ENCODE results near the gene PDZD11. TPM values are rescaled to one million over a fixed set of nuclear protein-coding genes. Genes with fewer than 3 reads are reported as not detected.
"Not testable (repeated sequence)": the region's sequence is repeated elsewhere in the genome, so short reads cannot be mapped to it uniquely, and the experiment has no call there.

Gene PDZD11
- total RNA-seq, 1 experiment from 2014 or later: 73.0 TPM

DNA sequence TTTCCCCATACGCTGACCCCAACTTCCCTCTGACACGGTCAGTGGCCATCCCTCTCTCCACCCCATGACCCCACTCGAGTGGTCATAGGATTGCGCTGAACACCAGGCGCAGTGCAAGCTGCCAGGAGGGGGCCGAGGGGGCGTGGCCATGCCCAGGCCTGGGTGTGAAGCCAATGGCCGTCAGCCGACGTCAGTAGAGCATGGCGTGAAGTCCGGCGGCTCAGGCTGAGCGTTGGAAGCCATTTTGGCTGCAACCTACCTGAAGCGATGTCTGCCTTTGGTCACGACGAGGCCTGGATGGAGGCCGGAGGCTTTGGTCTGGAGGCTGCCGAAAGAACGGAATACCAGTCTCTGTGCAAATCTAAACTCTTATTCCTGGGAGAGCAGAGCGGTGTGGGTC lies 7.8 kb downstream of the PDZD11 start, which contains the start of gene RAB41:
TSS of gene RAB41 (plus strand) at position 222 of the 400 bp plus-strand sequence. CDS start at position 268, 46 bp downstream.
- TF ChIP-seq, protein P1, sequence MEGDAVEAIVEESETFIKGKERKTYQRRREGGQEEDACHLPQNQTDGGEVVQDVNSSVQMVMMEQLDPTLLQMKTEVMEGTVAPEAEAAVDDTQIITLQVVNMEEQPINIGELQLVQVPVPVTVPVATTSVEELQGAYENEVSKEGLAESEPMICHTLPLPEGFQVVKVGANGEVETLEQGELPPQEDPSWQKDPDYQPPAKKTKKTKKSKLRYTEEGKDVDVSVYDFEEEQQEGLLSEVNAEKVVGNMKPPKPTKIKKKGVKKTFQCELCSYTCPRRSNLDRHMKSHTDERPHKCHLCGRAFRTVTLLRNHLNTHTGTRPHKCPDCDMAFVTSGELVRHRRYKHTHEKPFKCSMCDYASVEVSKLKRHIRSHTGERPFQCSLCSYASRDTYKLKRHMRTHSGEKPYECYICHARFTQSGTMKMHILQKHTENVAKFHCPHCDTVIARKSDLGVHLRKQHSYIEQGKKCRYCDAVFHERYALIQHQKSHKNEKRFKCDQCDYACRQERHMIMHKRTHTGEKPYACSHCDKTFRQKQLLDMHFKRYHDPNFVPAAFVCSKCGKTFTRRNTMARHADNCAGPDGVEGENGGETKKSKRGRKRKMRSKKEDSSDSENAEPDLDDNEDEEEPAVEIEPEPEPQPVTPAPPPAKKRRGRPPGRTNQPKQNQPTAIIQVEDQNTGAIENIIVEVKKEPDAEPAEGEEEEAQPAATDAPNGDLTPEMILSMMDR (IDR thresholded peaks at IDR 0.05; ENCODE audit: unreplicated experiment): no peak
- CTCF ChIA-PET: no interaction called here
- H3K4me1 Mint-ChIP-seq (ENCODE audit: low read depth, unreplicated experiment): no peaks in the 10 kb centered on the region
- H3K36me3 Mint-ChIP-seq (ENCODE audit: insufficient read depth, unreplicated experiment): no peaks in the 10 kb centered on the region
- no TSS peak for BruUV-seq (replicated peaks)
- H3K27me3 Mint-ChIP-seq (ENCODE audit: unreplicated experiment): no peaks in the 10 kb centered on the region
- no peak within 1 kb of the TSS for H3K27ac Mint-ChIP-seq (ENCODE audit: unreplicated experiment)
- H3K9me3 Mint-ChIP-seq (ENCODE audit: low read depth, unreplicated experiment): no peaks in the 10 kb centered on the region
- no peak for DNase-seq
- intact Hi-C loops (cut with micrococcal nuclease; ENCODE audit: unreplicated experiment): no loop called here
- no peak within 1 kb of the TSS for H3K4me3 Mint-ChIP-seq (ENCODE audit: low read depth, unreplicated experiment)

DNA sequence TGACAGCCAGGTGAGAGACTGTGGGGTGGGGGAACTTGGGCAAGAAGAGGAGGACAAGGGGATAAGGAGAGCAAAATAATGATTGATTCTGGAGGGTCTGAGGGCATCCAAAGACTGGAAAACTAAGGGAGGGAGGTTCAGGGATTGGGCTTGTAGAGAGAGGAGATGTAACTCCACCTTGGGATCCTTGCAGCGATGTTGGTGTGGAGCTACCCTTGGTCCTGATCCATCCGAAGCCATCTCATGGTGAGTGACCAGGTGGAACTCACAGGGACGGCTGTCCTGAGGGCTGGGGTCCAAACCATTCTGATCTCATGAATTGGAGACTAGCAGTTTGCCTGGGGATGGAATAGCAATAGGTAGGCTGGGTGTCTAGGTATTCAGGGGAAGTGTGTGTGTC lies 9.2 kb downstream of the PDZD11 start:
- intact Hi-C loops (cut with micrococcal nuclease; ENCODE audit: unreplicated experiment): no loop called here
- TF ChIP-seq, protein P1 (IDR thresholded peaks at IDR 0.05; ENCODE audit: unreplicated experiment): no peak
- CTCF ChIA-PET: interaction anchor here (0.6 kb wide), 1 partner anchor 14 kb away, joined by 3 read pairs; no protein-coding TSS in a partner anchor
- Mint-ChIP-seq H3K4me3 (ENCODE audit: low read depth, unreplicated experiment) (no peak overlapping the region), H3K27ac (ENCODE audit: unreplicated experiment) (no peak overlapping the region), H3K4me1 (ENCODE audit: low read depth, unreplicated experiment) (no peaks in the 10 kb centered on the region), H3K36me3 (ENCODE audit: insufficient read depth, unreplicated experiment) (no peaks in the 10 kb centered on the region), H3K9me3 (ENCODE audit: low read depth, unreplicated experiment) (no peaks in the 10 kb centered on the region), H3K27me3 (ENCODE audit: unreplicated experiment) (no peaks in the 10 kb centered on the region)
- DNase-seq: no peak
- BruUV-seq (replicated peaks): no TSS peak

DNA sequence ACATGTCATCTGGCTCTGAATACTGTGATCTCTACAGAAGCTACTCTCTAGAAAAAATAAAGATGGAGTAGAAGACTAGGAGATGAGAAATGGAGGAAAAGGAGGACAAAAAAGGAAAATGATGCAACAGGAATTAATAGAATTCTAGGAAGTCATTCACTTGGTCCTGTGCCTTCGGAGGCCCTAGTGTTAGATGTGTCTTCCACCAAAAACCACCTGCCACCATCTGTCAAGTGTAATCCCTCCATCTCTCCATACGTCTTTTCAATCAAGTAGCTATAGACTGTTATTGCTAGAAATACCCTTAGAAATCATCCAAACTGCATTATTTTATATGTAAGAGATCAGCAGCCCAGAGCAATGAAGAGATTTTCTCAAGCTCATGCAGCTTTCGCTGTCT lies 10.6 kb downstream of the PDZD11 start:
- H3K4me3 Mint-ChIP-seq (ENCODE audit: low read depth, unreplicated experiment): no peak overlapping the region
- no peaks in the 10 kb centered on the region for H3K9me3 Mint-ChIP-seq (ENCODE audit: low read depth, unreplicated experiment)
- H3K27me3 Mint-ChIP-seq (ENCODE audit: unreplicated experiment): no peaks in the 10 kb centered on the region
- DNase-seq: no peak
- CTCF ChIA-PET: no interaction called here
- no TSS peak for BruUV-seq (replicated peaks)
- no peaks in the 10 kb centered on the region for H3K36me3 Mint-ChIP-seq (ENCODE audit: insufficient read depth, unreplicated experiment)
- H3K27ac Mint-ChIP-seq (ENCODE audit: unreplicated experiment): no peak overlapping the region
- H3K4me1 Mint-ChIP-seq (ENCODE audit: low read depth, unreplicated experiment): no peaks in the 10 kb centered on the region
- intact Hi-C loops (cut with micrococcal nuclease; ENCODE audit: unreplicated experiment): no loop called here
- TF ChIP-seq, protein P1 (IDR thresholded peaks at IDR 0.05; ENCODE audit: unreplicated experiment): no peak

DNA sequence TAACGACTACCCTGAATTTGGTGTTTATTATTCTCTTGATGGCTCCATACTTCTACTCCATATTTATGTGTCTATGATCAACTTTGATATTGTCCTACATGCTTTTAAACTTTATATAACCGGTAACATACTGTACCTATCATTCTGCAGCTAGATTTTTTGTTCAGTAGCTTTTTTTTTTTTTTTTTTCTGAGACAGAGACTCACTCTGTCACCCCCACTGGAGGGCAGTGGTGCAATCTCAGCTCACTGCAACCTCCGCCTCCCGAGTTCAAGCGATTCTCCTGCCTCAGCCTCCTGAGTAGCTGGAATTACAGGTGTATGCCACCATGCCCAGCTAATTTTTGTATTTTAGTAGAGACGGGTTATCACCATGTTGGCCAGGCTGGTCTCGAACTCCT lies 15.7 kb downstream of the PDZD11 start:
- H3K4me1 Mint-ChIP-seq (ENCODE audit: low read depth, unreplicated experiment); intact Hi-C loops (cut with micrococcal nuclease; ENCODE audit: unreplicated experiment); DNase-seq; CTCF ChIA-PET; BruUV-seq (replicated peaks); H3K4me3 Mint-ChIP-seq (ENCODE audit: low read depth, unreplicated experiment); H3K27ac Mint-ChIP-seq (ENCODE audit: unreplicated experiment); H3K9me3 Mint-ChIP-seq (ENCODE audit: low read depth, unreplicated experiment); H3K36me3 Mint-ChIP-seq (ENCODE audit: insufficient read depth, unreplicated experiment): not testable (repeated sequence)
- peaks cover 10% of the 10 kb centered on the region for H3K27me3 Mint-ChIP-seq (ENCODE audit: unreplicated experiment)

DNA sequence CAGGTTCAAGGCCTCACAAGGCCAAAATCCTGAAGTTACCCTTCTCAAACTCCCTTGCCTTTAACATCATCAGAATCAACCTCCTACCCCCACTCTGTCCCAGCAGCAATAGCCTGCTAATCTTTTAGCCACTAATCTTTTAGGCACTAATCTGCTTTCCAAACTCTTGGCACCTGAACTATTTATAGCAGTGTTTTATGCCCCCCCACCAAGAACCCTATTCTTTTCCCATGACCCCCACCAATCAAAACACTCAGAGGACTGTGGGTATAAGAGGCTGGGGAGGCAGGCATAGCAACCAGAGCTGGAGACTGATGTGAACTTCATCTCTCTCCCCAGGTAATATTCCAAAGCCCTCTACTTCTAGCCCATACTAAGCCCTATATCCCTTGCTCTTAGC lies 21.7 kb downstream of the PDZD11 start, which contains the start of gene ARR3:
TSS of gene ARR3 (plus strand) at position 301 of the 400 bp plus-strand sequence. CDS start 1,052 bp downstream, outside the sequence.
- CTCF ChIA-PET: interaction anchor here (0.7 kb wide), 1 partner anchor 617 kb away, joined by 3 read pairs; no protein-coding TSS in a partner anchor
- Mint-ChIP-seq H3K27ac (ENCODE audit: unreplicated experiment) (no peak within 1 kb of the TSS), H3K4me1 (ENCODE audit: low read depth, unreplicated experiment) (no peaks in the 10 kb centered on the region), H3K4me3 (ENCODE audit: low read depth, unreplicated experiment) (no peak within 1 kb of the TSS), H3K27me3 (ENCODE audit: unreplicated experiment) (peaks cover 32% of the 10 kb centered on the region), H3K36me3 (ENCODE audit: insufficient read depth, unreplicated experiment) (no peaks in the 10 kb centered on the region), H3K9me3 (ENCODE audit: low read depth, unreplicated experiment) (no peaks in the 10 kb centered on the region)
- BruUV-seq (replicated peaks): no TSS peak
- intact Hi-C loops (cut with micrococcal nuclease; ENCODE audit: unreplicated experiment): no loop called here
- TF ChIP-seq, protein P1 (IDR thresholded peaks at IDR 0.05; ENCODE audit: unreplicated experiment): no peak
- no peak for DNase-seq

Data from Calu3 (cell line).